ENCODE data around the gene TTC33. TPM values are rescaled to one million over a fixed set of nuclear protein-coding genes. Genes with fewer than 3 reads are reported as not detected.
"Not testable (repeated sequence)": the region's sequence is repeated elsewhere in the genome, so short reads cannot be mapped to it uniquely, and the experiment has no call there.

Gene TTC33
- total and polyA plus RNA-seq, 2 of the 13 experiments (the other 11 are each of a cell fraction or from before 2014, with no cell fraction given): 4.5 to 20.0 TPM

GRCh38 chr5:40733434-40733833, 22.3 kb downstream of the TTC33 start (continued):
- no peak for TF ChIP-seq ZNF646 (CRISPR knock-in tag; IDR thresholded peaks at IDR 0.05)

GRCh38 chr5:40722497-40722911, 33.3 kb downstream of the TTC33 start:
- DNase-seq (ENCODE audit: low spot score); H3K9me3 ChIP-seq (ENCODE audit: low read length); H2AFZ ChIP-seq (ENCODE audit: low read length); H3K4me2 ChIP-seq (ENCODE audit: low read depth, low read length); H3K27ac ChIP-seq (ENCODE audit: extremely low read length, insufficient read depth, low read length); H4K20me1 ChIP-seq (ENCODE audit: insufficient read depth, low read length); H3K36me3 ChIP-seq (replicated peaks in 1 of 2; ENCODE audit: control insufficient read depth in 1 of 2, insufficient read depth in 2 of 2, low read length in 2 of 2); CTCF ChIA-PET (ENCODE audit: low intra/inter-chr PET ratio, low total read pairs); POLR2A ChIA-PET; H3K27me3 ChIP-seq (ENCODE audit: control insufficient read depth in 1 of 2, insufficient read depth in 2 of 2, low read length in 2 of 2); H3K4me3 ChIP-seq (replicated peaks in 1 of 3; ENCODE audit: insufficient read depth in 1 of 3, low read depth in 2 of 3, low read length in 3 of 3); BruUV-seq (replicated peaks); in situ Hi-C loops (cut with HindIII; ENCODE audit: extremely low pct_ligation_motif_present, low pct_unique_long_range_greater_than_20kb); intact Hi-C loops (cut with micrococcal nuclease; ENCODE audit: unreplicated experiment); H3K9ac ChIP-seq (ENCODE audit: insufficient read depth, low read depth, low read length); ATAC-seq; H3K79me2 ChIP-seq (ENCODE audit: insufficient read depth, low read length); FAIRE-seq: not testable (repeated sequence)
- H3K4me1 ChIP-seq (ENCODE audit: insufficient read depth, low read length): peaks cover 17% of the 10 kb centered on the region
- WGBS (ENCODE audit: low lambda C conversion rate): 97% methylated on average over 13 of the region's 37 CpGs
